Measurements from ENCODE around the gene AMMECR1. TPM values are rescaled to one million over a fixed set of nuclear protein-coding genes. Genes with fewer than 3 reads are reported as not detected.

Gene AMMECR1
- total RNA-seq, 2 donors from 2014 or later: 10.4 to 14.4 TPM

DNA sequence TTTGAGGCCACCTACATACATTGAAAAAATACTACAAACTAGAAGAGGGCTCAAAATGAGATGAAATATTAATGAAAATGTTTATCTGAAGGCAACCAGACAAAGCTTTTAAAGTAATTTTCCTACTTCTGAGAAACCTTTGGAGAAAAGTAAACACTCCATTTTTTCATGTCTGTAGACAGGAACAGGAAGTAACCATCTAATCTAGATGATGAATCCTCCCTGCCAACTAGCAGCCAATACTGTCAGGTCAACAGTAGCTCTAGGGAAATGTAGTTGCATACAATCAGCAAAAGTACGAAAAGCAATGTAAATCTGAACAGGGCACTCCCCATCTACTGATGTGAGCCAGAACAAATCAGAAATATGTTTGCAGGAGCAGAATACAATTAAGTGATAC, 49.0 kb downstream of the AMMECR1 start:
- Histone ChIP-seq H3K4me1 (no peaks in the 10 kb centered on the region), H3K4me3 (no peak overlapping the region), H3K27me3 (no peaks in the 10 kb centered on the region), H3K9ac (ENCODE audit: low read depth in 2 of 2, low read length in 2 of 2) (no peak overlapping the region), H3K27ac (no peak overlapping the region), H3K36me3 (no peaks in the 10 kb centered on the region), H3K9me3 (no peaks in the 10 kb centered on the region)
- DNase-seq: no peak
- intact Hi-C loops (cut with DNase I): no loop called here
- no peak for TF ChIP-seq CTCF (IDR thresholded peaks at IDR 0.05)

DNA sequence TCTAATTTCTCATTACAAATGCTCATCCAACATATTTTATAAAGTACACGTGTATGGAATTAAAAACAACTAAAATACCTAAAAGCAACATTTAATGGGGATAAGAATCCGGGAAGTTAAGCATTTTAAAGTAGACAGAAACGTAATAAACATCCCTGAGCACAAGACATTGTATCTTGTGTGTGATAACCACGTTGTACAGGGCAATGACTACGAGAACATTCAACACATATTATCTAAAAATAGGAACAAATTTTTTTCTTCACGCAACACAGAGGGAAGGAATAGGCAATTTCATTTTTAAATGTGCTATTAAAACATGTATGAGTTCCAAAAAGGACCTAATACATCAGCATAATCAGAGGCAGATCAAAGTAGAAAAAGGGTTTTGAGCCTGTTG, 49.5 kb downstream of the AMMECR1 start:
- Histone ChIP-seq H3K27ac (no peak overlapping the region), H3K4me1 (no peaks in the 10 kb centered on the region), H3K36me3 (no peaks in the 10 kb centered on the region), H3K27me3 (no peaks in the 10 kb centered on the region), H3K9me3 (no peaks in the 10 kb centered on the region), H3K4me3 (no peak overlapping the region), H3K9ac (ENCODE audit: low read depth in 2 of 2, low read length in 2 of 2) (no peak overlapping the region)
- no peak for DNase-seq
- TF ChIP-seq CTCF (IDR thresholded peaks at IDR 0.05): no peak
- intact Hi-C loops (cut with DNase I): no loop called here

DNA sequence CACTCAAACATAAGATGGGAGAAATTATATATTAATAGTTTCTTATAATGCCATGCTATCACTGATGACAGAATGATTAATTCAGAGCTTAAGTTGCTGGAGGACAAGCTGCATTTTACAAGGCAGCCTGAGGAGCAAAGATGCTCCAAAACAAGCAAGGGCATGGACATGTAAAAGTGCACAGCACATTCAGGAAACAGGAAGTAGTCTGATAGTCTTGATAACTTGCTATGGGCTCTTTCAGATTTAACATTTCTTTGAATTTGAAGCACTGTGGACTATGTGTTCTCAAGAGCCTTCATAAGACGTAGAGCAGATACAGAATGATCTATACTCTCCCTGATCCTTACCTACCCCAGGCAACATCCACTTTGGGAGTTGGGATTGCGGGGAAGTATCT, 50.0 kb downstream of the AMMECR1 start:
- Histone ChIP-seq H3K27me3 (no peaks in the 10 kb centered on the region), H3K27ac (no peak overlapping the region), H3K9me3 (no peaks in the 10 kb centered on the region), H3K36me3 (no peaks in the 10 kb centered on the region), H3K9ac (ENCODE audit: low read depth in 2 of 2, low read length in 2 of 2) (no peak overlapping the region), H3K4me3 (no peak overlapping the region), H3K4me1 (no peaks in the 10 kb centered on the region)
- intact Hi-C loops (cut with DNase I): no loop called here
- no peak for TF ChIP-seq CTCF (IDR thresholded peaks at IDR 0.05)
- no peak for DNase-seq

GRCh38 chrX:110265661-110266060, 52.2 kb downstream of the AMMECR1 start:
- Histone ChIP-seq H3K27me3 (no peaks in the 10 kb centered on the region), H3K4me1 (no peaks in the 10 kb centered on the region), H3K36me3 (no peaks in the 10 kb centered on the region), H3K27ac (no peak overlapping the region), H3K4me3 (no peak overlapping the region), H3K9me3 (no peaks in the 10 kb centered on the region), H3K9ac (ENCODE audit: low read depth in 2 of 2, low read length in 2 of 2) (no peak overlapping the region)
- no peak for TF ChIP-seq CTCF (IDR thresholded peaks at IDR 0.05)
- no peak for DNase-seq
- intact Hi-C loops (cut with DNase I): no loop called here

DNA sequence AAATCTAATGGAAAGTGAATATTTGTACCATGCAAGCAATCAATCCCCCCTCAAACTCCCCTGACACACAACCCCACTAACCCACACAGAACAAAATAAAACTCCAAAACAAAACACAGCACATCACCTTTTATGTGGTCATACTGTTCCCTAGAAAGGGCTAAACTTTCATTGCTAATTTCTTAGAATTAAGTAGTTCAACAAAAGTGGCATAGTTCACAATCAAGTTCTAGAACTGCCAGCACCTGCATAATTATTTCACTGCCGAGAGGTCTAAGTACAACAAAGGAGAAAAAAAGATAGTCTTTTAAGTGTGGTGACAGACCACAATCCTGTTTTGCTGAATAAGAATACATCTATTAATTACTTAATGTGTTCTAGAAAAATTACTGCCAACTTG, 58.8 kb downstream of the AMMECR1 start:
- H3K9ac ChIP-seq (ENCODE audit: low read depth in 2 of 2, low read length in 2 of 2): no peak overlapping the region
- H3K4me3 ChIP-seq: no peak overlapping the region
- no peaks in the 10 kb centered on the region for H3K27me3 ChIP-seq
- no peak for TF ChIP-seq CTCF (IDR thresholded peaks at IDR 0.05)
- no peaks in the 10 kb centered on the region for H3K4me1 ChIP-seq
- H3K27ac ChIP-seq: no peak overlapping the region
- H3K36me3 ChIP-seq: no peaks in the 10 kb centered on the region
- no peaks in the 10 kb centered on the region for H3K9me3 ChIP-seq
- no peak for DNase-seq
- intact Hi-C loops (cut with DNase I): no loop called here

DNA sequence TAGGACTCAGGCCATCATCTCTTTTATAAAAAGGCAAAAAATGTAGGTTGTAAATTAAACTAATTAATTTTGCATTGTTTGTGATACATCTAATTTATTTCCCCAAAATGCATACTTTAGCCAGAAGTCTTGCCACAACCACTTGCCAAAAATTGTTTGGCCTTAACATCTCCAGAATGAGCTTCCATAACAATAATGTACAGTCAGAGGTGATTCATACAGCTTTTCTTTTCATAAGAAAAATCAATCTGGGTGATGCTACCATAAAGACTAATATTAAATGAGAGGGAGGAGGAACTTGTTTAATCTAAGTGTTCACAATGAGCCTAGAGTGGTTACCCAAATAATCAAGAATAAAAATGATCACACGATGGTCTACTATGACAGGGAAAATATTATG, 59.3 kb downstream of the AMMECR1 start:
- Histone ChIP-seq H3K4me1 (no peaks in the 10 kb centered on the region), H3K27ac (no peak overlapping the region), H3K36me3 (no peaks in the 10 kb centered on the region), H3K9ac (ENCODE audit: low read depth in 2 of 2, low read length in 2 of 2) (no peak overlapping the region), H3K27me3 (no peaks in the 10 kb centered on the region), H3K9me3 (no peaks in the 10 kb centered on the region), H3K4me3 (no peak overlapping the region)
- intact Hi-C loops (cut with DNase I): no loop called here
- no peak for TF ChIP-seq CTCF (IDR thresholded peaks at IDR 0.05)
- DNase-seq: no peak

All from colonic mucosa (tissue), 4 donors.